Medulla oblongata (tissue), 1 donor: ENCODE data around the gene AP2B1.
"Not testable (repeated sequence)": the region's sequence is repeated elsewhere in the genome, so short reads cannot be mapped to it uniquely, and the experiment has no call there.

Source experiments
- DNase-seq: peaks from one replicate; pipeline ENCODE4 v3.0.0-alpha.2; 2015; ENCODE audit errors: extremely low spot score

AP2B1 gene

DNA sequence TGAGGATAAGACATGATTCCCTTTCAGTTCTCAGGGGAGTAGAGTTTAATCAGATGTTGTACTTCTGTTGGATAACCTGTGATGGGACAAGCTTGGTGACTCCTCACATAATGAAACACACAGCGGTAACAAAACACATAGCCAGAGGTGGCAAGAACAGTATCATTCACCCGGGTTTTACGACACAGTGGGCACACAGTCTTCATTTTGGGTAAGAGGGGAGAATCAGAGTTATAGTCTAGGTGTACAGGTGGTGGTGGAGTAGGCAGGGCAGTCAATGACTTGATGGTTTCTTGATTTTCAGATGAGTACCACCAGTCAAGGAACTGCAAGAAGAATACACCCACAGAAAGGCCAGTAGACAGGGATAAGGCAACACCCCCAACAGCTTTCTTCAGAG is 11.4 kb upstream of the AP2B1 start:
- DNase-seq, result no peak

DNA sequence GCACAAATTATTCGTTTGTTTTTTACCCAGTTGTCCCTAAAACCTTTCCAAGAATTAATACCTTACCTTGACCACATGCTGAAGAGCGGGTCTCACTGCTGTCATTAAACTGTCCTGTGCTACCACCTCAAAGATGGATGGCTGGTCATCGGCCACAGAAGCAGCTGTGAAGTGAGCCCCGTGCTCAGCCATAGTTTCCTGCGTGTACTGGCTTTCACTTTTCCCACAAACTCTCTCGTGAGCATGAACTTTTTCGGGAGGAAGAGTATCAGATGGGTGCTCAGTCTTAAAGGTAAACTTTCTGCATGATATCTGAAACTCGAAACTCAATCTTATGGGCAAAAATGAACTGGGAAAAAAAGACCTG is 9.3 kb upstream of the AP2B1 start:
- DNase-seq, result no peak

DNA sequence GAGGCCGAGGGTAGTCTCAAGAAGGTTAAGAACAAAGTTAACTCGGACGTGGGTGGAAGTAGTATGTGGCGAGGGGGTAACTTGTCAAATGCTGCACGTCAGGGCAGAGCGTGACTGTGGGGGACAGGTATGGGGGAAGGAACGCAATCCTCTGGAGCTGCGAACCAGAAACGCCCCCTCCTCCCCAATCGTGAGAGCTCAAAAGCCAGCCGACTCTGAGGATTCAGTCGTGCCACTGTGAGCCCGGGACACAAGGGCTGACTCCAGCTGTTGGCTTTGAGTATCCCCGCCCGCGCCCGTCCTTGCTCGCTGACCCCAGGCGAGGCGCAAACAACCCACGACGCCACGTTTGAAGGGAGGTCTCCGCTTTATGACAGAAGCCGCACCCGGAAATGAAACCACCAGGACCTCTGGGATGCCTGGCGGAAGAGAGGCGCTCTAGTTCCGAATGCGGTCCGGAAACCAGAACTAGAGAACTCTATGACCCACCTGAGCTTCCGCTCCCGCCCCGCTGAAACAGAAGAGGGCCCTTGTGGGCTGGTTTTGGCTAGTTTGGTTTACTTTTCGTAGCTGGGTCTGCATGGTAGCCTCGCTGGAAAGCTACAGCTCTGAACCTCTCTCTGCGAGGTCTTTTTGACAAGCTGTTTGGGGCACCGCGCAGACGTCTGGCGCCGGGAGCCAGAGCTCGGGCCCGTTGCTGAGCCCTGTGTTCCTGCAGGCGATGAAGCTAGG is 8.8 kb upstream of the AP2B1 start, which contains the start of gene PEX12:
Gene PEX12 (minus strand): TSS at position 375 of the 732 bp plus-strand sequence. CDS start 550 bp downstream, outside the sequence.
- DNase-seq, result peak; percentile 97

DNA sequence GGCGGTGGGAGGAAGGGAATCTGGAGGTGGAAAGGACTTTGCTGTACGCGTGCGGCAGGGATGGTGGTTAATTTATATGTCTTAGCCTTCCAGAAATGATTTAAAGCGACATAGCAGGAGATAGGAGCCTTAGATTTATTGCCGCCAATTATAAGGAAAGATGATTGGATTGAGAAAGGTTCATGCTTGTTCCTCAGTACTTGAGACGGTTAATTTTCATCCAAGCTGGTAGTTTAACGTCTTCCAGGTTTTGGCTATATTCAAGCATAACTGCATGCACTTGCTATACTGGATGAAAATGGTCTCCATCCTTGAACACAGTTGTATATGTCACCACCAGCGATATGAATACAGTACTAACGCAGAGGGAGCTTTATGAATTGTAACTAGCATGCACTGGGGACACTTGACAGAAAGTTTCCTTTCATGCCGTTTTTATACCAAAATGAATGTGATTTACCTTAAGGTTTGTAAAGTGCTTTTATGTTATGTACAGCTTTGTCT is 8.1 kb upstream of the AP2B1 start:
- no peak for DNase-seq

DNA sequence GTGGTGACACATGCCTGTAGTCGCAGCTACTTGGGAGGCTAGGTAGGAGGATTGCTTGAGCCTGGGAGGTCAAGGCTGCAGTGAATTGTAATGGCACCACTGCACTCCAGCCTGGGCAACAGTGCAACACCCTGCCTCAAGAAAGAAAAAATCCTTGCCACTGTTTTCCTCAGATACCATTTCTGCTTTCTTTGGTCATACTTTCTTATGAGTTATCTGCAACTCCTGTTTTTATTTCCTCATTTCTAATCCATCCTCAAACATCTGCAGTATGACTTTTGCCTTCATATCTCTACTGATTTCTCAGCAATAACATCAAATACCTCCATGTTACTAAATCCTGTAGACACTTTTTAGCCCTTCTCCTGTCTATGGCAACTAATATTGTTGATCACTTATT is 3.1 kb upstream of the AP2B1 start:
- no peak for DNase-seq

DNA sequence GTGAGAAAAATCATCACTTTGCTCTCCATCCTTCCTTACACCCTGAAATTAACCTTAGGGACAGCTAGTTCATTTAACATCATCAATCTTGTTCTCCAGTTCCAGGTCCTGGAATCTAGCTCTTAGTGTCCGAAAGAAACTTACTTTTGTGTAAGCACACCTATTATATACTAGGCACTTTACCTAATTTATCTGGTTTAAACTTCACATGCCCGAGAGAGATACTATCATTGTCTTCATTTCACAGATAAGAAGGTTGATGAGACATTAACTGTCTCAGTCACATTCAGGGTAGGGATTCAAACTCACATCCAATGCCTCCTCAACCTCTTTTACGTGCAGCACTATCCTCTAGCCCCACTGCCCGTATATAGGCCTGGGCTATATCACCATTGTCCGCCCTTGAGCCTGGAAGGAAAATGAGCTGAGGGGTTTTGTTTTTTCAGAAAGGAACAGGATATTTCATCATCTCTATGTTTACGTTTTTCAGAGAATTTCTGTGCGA is 501 bp upstream of the AP2B1 start:
- DNase-seq, result no peak

DNA sequence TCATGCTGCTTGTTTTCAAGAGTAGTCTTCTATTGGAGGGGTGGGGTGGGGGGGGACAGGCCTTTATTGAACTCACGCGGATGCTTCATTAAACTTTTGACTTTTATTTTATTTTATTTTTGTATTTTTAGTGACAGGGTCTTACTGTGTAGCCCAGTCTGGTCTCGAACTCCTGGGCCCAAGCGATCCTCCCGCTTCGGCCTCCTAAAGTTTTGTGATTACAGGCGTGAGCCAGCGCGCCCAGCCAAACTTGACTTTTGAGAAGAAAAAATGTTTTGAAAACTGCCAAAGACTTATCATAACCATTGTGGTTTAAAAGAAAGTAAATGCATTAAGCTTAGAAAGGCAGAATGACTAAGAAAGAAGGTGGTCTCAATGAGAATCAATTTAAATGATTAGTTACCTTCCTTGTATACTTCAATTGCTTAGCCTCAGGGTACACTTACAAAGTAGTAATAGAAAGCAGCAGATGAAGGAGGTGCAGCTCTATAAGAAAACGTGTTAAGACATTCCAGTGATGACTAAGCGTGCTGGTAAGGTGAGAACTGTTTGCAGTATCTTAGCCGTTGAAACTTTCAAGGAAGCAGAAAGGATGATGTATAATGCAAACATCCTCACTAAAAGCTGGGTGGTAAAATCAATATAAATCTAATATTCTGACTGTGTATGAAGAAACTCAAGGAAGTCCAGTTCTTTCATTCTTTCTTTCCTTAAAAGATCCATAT is 1.2 kb downstream of the AP2B1 start:
- DNase-seq, result no peak

DNA sequence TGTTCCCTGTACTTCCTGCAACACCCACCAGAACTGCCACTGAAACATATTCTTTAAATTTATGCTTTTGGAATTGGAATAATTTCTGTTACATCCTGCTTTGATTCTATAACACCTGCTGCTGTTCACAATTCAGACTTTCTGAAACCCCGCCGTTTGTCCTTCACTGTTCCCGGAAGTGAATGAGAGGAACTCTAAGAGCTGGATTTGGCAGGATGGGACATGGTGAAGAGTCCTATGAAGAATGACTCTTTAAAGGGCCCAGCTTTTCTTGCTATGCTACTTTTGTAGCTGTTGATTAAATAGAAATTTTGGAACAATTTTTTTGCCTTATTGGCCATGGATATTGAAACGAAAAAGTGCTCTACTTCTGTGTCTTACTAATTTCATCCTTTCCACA is 8.9 kb downstream of the AP2B1 start:
- no peak for DNase-seq

DNA sequence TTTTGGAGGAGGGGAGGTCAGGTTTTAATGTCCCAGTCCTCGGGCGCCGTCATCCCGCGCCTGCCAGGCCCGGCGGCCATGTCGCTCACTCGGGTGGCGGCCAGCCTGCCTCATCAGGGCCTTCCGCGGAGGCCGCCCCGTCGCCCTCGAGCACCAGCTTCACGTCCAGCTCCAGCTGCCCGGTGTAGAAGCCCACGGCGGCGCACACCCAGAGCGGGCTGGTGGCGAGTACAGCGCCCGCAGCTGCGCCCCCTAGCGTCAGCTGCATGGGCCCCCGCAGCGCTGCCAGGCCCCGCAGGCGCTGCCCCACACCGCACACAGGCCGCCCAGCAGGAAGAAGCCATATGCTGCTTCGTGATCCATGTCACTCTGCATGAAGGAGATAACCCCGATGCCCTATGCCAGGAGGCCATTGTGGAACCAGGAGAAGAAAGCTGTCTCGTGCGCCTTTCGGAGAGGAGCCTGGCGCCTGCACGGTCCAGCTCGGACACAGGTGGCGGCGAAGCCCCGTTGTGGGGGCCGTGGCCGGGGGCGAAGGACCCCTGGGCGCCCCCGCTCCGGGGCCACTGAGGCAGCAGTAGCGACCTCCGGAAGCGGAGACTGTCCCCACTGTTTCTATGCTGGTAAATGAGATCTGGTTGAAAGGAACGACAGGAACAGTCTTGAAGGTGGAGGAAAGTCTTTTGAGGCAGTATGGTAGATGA is 9.6 kb downstream of the AP2B1 start:
- DNase-seq, result no peak

DNA sequence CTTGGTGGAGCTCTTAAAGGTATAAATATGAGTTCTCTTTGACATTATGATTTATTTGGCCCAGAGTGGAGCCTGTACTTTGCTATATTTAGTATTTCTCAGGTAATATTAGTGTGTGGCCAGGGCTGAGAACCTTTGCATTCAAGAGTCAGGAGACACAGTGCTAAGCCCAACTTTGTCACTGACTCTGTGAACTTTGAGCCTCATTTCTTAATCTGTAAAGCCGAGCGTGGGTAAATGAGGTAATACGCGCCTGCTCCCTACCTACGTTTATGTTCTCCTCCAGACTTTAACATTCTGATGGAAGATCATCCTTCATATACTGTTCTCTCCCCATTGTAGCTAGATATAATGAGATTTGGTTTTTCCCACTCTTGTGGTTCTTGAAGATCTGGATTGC is 10.5 kb downstream of the AP2B1 start:
- no peak for DNase-seq

DNA sequence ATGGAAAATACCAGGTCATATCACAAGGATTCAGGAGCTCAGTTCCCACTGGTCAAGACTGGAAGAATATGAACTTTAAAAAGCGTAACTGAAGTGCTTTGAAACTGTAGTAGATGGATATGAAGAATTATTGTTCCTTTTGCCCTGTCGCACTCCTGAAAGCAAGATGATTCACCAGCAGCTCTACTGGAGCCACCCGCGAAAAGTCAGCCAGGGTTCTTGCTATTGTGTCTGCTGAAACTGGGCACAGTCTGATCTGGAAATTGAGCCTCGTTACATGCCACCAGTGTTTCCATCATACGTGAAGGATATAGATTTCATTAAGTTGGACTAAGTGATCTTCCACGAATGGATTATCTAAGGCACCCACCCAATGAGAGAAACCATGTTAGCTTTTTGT is 16.6 kb downstream of the AP2B1 start:
- DNase-seq, result no peak

DNA sequence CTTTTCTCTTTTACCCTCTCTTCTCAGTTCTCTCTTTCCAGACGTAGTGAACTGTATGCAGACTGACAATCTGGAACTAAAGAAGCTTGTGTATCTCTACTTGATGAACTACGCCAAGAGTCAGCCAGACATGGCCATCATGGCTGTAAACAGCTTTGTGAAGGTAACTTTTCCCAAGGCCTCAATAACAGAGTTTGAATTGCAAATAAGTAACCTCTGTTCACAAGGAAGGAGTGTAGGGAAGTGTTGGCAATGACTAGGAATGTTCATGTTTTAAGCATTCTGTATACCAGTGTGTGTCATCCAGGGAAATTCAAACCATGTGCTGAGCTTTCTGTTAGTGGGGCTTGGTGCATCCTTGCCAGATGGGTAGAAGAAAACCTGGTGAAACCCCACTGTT is 18.6 kb downstream of the AP2B1 start:
- no peak for DNase-seq

DNA sequence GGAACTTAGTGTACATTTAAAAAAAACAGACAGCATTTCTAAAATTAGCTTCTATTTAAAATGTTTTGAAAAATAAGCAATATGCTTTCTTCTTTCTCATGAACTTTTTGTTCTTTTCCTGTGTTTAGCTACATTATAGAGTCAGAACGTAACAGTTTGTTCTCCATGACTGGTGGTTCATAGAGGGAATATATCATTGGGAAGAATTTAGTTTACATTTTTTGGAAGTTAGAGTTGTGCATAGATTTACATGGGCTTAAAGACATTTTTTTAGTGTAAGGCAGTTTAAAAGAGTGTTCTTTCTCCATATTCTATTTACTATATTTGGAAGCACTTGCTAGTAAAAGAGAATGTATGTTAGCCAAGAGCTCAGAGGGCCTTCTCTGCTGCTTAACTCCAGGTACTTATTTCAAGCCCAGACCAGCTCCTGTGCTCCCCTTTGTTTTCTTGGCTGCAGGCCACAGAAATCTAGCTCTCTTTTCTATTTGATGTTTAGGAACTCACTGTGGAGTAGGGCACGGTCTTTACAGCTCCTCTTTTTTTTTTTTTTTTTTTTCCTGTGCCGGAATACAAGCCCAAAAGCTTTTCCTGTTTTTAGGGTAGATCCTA is 20.2 kb downstream of the AP2B1 start:
- DNase-seq, result no peak

DNA sequence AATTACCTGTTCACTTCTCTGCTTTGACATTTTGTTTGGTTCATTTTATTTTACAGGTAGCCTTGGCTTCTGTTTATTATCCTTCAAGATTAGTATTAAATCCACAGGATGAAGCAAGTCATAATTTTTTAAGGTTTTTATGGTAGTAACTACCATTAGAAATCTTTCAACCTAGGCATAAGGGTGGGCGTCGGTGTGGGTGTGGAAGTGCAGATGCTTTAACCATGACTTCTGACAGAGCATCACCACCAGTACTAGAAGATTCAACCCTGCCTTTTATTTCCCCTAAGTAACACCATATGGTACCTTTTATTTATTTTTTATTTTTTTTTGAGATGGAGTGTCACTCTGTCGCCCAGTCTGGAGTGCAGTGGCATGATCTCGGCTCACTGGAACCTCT is 22.7 kb downstream of the AP2B1 start:
- DNase-seq, result no peak

DNA sequence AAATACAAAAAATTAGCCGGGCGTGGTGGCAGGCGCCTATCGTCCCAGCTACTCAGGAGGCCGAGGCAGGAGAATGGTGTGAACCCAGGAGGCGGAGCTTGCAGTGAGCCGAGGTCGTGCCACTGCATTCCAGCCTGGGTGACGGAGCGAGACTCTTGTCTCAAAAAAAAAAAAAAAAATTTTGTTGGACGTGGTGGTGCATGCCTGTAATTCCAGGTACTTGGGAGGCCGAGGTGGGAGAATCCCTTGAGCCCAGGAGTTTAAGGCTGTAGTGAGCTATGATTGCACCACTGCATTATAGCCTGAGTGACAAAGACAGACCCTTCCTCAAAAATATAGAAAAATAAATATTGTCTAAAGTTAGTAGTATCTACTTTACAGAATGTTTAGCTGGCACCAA is 23.6 kb downstream of the AP2B1 start:
- DNase-seq, result not testable (repeated sequence)

DNA sequence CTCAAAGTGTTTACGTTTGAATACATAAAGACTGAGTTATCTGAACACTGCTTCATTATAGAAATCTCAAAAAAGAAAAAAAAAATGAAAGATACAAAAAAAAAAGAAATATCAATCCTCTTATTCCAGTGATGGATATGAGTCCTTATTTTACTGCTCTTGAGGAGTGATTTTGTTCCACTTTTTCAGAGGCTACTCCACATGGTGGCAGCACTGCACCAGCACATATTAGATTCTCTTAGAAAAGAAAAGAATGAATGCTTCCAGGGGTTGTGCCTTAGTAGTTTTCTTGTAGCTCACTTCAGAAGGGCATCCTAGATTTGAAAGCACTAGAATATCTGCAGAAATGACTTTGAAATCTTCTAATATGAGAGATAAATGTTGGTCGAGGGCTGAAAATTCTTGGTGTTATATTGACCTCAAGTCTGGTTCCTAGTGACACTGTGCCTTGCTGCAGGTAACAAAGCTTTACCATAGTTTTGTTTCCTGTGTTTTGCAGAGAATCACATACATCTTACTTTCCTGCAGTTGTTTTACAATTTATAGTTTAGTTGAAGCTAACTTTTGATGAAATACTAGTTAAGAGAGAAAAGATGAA is 25.9 kb downstream of the AP2B1 start:
- DNase-seq, result peak; percentile 73

DNA sequence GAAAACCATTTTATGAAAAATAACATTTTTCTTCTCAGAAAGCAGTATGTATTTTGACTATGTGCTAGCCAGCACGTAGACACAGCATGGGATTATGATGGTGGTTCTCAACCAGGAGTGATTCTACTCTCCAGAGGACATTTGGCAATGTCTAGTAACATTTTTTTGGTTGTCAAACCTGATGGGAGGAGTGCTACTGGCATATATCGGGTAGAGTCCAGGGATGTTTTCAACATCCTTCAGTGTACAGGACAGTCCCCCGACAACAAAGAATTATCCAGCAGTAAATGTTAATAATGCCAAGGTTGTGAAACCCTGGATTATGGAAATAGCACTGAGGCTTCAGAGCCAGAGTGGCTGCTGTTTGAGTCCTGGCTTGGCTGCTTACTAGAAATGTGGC is 27.7 kb downstream of the AP2B1 start:
- DNase-seq, result no peak

DNA sequence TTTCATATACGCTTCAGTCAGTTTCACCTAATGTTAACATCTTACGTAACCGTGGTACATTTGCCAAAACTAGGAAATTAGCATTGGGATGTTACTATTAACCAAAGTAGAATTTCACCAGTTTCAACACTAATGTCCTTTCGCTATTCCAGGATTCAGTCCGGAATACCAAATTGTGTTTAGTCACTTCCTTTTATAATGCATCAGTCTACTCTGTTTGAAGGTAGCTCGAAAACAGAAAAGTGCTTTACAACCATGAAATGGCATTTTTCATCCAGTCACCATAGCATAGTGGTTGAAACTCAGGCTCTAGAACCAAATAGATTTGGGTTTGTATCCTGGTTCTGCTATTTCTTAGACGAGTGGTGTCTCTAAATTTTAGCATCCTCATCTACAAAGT is 29.4 kb downstream of the AP2B1 start:
- DNase-seq, result no peak

DNA sequence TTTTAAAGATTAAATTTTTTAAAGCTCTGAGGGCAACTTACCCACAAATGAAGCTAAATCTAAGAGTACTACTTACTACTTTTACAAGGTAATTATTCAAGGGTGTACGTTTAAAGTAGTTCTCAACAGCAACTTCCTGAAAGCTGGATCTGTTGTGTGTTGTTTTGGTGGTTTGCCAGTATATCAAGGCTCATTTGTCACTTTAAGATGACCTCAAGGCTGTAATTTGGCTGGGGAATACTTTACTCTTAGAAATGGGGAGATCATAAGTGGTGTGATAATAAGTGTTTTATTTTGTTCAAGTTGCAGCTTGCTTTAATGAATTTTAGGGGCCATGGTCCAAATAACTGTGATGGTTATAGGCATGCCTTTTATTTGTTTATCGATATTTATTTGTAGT is 30.4 kb downstream of the AP2B1 start:
- no peak for DNase-seq

DNA sequence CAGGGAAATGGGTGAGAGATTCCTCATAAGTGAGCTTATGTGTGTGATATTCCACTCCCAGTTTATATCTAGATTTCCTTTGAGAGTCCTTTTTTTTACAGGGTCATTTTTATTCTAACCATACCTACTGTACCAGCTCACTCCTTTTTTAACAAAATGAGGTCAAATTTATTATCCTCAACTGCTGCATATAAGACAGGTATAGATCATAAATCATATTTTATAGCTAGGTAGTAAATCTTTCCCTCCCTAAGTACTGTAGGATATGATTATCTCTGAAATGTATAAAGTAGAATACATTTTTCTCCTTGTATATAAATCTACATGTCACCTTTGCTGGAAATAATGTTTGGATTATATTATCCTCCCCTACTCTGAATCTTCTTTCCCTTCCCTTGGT is 31.5 kb downstream of the AP2B1 start:
- no peak for DNase-seq

DNA sequence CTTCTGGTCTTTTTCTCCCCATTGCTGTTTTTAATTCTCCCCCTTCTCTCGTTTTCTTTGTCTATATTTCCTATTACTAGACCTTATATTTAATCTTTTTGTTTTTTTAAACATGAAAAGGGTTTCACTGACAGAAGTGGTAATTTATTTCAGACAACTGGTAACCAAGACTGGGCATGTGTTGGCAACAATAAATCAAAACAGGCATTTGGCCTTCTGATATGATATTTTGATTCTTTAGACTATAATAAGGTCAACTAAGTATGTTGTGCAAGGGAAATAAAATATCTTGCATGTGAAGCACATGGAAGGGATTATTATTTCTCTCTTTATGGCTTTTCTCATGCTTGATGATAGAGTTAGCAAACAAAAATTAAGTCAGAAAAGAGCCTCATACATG is 34.6 kb downstream of the AP2B1 start:
- DNase-seq, result no peak

DNA sequence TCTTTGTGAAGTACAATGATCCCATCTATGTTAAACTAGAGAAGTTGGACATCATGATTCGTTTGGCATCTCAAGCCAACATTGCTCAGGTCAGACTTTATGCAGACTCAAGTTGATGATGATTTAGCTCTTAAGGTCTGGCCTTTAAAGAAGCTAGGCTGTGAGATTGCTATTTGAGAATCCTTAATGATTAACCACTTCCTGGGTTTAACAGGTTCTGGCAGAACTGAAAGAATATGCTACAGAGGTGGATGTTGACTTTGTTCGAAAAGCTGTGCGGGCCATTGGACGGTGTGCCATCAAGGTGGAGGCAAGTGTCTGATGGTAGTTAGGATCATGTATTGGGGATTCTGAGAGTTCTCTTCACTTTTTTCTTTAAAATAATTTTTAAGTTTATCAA is 40.3 kb downstream of the AP2B1 start:
- DNase-seq, result no peak
